HEK293T (cell line): Measurements from ENCODE around the gene CREB3L1.

ENCODE experiments used
- BHLHE40 ChIP-seq: fragments of 450-650 bp; IDR thresholded peaks from 2 replicates; pipeline ENCODE4 v1.6.1; 2016; ENCODE audit warnings: mild to moderate bottlenecking, moderate library complexity, borderline replicate concordance
- ELF4 ChIP-seq: fragments of 450-650 bp; IDR thresholded peaks from 2 replicates; pipeline ENCODE4 v1.6.1; 2017; ENCODE audit warnings: antibody characterized with exemption
- LEF1 ChIP-seq: fragments of 450-650 bp; IDR thresholded peaks from 2 replicates; pipeline ENCODE4 v1.6.1; 2017; ENCODE audit warnings: mild to moderate bottlenecking, borderline replicate concordance
- NFRKB ChIP-seq: fragments of 450-650 bp; IDR thresholded peaks from 2 replicates; pipeline ENCODE4 v1.6.1; 2016; ENCODE audit warnings: mild to moderate bottlenecking, moderate library complexity
- SUZ12 ChIP-seq: fragments of 450-650 bp; IDR thresholded peaks from 2 replicates; pipeline ENCODE4 v1.6.1; 2016; ENCODE audit warnings: mild to moderate bottlenecking
- TARDBP ChIP-seq: fragments of 450-650 bp; IDR thresholded peaks from 2 replicates; pipeline ENCODE4 v1.6.1; 2016
- ZNF384 ChIP-seq: fragments of 450-650 bp; IDR thresholded peaks from 2 replicates; pipeline ENCODE4 v1.6.1; 2016

DNA sequence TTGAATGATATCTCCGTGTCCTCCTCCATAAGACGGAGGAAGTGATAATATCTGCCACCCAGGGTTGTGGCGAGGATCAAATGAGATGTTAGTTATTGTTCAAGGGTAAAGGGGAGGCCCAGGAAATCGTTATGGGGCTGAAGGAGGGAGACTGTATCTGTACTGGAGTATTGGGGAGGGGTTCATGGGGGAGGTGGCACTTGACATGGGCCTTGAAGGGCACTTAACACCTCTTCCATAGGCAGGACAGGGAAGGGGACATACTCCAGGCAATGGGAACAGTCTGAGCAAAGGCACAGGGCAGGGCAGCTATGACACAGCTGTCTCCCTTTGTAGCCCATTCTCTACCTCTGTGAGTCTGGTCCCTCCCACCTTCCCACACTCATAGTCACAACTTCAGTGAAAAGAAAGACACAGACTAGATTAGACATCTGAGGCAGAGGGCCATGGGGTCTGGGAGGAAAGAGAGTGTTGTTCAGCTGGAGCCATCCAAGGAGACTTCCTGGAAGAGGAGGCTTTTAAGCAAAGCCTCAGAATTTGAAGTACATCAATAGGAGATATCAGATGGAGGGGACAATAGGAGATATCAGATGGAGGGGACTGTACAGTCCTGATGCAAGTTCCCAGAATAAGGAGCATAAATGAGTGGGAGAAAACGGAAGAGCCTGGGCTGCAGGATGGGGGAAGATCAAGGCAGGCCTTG, 54.0 kb downstream of the CREB3L1 start:
- TF ChIP-seq TARDBP (no peak), BHLHE40 (no peak), ELF4 (no peak), SUZ12 (no peak), ZNF384 (no peak), NFRKB (no peak), LEF1 (no peak)
